HG03066 (cell line): ENCODE measurements around the gene SYTL3.

ENCODE experiments used
- ATAC-seq: cut with Tn5 transposase; IDR thresholded peaks from one replicate; pipeline ENCODE4 v1.9.1; 2021; ENCODE audit warnings: low read depth; ENCODE audit not compliant: unreplicated experiment

The SYTL3 gene

GRCh38 chr6:158769771-158770432, 120.0 kb downstream of the SYTL3 start:
- no peak for ATAC-seq

GRCh38 chr6:158770533-158771330, 120.9 kb downstream of the SYTL3 start:
- no peak for ATAC-seq

DNA sequence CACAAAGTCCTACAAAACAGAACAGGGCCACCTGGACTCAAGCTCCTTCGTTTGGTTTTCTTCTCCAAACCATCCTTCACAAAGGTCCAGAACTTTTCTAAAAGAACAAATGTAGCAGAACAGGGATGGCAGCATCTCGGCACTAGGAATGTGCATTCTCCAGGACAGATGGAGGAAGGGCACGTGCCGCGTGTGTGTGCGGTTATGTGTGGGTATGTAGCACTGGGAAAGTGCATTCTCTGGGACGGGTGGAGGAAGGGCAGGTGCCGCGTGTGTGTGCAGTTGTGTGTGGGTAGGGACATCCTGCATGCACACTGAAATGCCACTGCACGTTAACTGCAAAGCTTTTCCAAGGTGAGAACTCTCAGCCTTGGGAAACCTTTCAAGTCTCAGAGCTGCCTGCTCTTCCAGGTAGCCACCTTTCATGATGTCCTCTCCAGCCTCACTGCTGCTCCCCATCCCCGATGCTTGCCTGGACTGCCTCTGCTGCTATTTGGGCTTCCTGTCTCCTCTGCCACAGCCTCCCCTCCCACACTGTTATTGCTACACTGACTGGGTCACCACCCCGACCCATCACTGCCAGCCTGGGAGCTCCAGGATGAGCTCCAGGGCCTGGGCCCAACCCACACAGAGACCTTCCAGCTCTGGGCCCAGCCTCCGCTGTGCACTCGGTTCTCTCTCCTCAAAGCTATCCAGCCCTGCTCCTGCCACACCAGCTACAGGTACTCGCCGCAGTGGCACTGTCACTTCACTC, 121.7 kb downstream of the SYTL3 start:
- ATAC-seq: no peak

DNA sequence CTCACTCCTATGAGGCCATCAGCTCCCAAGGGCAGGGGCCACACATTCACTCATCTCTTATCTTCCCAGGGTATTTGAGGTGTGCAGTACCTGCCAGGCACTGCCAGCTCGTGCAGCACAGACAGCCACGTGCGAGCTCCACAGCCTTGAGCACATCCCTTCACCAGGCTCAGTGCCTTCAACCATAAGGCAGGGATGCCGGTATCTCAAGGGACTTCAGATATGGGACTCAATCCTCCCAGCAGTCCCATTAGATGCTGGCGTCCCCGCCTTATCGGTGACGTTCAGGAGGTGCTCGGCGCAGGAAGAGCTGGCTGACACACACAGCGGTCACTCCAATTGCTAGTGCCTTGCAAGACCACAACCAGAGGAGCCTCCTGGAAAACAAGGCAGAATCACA, 122.3 kb downstream of the SYTL3 start:
- ATAC-seq: no peak

DNA sequence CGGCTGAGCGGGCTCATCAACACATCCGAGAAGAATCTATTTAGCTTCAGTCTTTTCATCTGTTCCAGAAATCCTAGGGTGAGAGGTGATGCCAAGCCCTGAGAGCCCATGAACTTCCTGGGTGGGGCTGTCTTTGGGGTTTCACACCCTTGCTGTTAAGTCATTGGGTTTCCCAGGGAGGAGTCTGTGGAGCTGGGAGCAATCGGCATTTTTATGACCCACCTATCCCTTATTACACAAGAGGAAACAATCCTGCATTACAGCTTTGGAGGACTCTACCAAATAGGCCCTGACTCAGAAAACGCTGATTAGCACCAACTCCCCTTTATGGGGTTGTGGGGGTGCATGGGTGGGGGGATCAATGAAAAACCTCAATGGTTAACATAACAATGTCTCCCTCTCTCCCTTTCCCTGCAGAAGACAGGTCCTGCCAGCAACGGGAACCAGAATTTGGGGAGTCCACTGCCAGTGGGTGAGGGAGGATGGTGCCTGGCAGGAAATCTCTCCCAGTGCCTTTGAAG, 123.1 kb downstream of the SYTL3 start:
- no peak for ATAC-seq

- no peak for ATAC-seq
These were observed 124.0 kb downstream of the SYTL3 start for GRCh38 chr6:158773581-158774449.

GRCh38 chr6:158774717-158775449, 125.0 kb downstream of the SYTL3 start:
- ATAC-seq: no peak

GRCh38 chr6:158775832-158776231, 126.0 kb downstream of the SYTL3 start:
- no peak for ATAC-seq

- ATAC-seq: no peak
These were observed 126.9 kb downstream of the SYTL3 start for GRCh38 chr6:158776737-158777136.

GRCh38 chr6:158777510-158777909, 127.7 kb downstream of the SYTL3 start:
- no peak for ATAC-seq

GRCh38 chr6:158778005-158778527, 128.2 kb downstream of the SYTL3 start:
- ATAC-seq: no peak

GRCh38 chr6:158780246-158780884, 130.5 kb downstream of the SYTL3 start:
- ATAC-seq: no peak

DNA sequence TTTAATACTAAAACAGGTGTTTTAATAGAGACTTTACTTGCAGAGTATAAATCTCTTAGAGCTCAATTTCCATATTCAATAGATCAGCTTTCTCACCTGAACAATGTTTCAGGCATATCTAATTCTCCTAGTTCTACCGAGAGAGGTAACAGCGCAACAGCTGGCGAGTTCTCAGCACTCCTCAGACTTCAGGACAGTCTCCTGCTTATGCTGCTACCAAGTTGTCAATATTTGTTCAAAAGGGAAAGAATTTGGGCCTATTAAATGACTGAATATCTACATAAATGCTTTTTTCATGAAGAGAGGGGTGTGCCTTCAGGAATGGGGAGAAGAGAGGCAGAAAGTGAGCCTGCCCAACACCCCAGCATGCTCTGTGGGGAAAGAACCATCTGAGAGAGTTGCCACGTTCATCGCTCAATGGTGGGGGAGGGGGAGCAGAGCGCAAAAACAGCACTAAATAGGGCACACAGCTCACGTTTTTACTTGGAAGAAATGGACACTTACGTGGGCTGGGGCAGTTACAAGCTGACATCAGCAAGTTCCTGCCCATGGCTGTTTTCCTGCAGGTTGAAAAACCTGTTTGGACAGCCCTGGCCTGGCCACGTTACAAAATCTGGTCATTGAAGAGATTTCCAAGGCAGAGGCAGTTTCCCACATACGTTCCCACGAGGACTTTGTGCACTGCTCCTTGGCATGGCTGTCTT, 131.3 kb downstream of the SYTL3 start:
- ATAC-seq: no peak

GRCh38 chr6:158781692-158782373, 132.0 kb downstream of the SYTL3 start:
- no peak for ATAC-seq

DNA sequence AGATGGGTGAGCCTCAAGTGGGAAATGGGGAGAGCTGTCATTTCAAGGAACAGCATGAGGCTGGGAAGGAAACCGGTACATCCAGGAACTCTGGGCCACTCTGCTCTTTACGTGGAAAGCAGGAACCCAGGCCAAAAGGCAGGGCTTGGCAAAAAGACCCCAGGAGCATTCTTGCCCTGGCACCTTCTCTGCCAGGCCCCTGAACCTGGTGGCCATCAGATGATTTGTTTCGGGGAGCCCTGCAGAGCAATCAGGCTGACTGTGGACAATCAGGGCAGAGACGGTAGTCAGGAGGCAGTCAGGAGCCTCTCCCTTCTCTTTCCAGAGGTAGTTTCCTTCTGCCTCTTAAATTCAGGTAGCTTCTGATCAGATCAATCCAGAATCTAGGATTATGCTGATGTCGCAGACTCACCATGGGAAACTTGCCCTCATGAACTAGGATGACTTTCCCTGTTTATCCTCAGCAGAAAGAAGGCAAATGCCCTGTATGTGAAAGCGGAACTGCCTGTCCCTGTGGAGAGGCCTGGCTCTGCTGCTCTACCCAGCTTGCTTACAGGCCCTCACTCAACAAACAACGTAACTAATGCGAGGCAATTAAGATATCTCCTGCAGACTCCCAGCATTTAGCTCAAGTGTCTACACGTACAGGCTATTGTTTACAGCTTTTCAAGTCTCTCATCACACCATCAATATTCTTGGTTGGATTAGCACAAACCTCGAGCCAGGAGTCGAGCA, 132.7 kb downstream of the SYTL3 start:
- no peak for ATAC-seq

DNA sequence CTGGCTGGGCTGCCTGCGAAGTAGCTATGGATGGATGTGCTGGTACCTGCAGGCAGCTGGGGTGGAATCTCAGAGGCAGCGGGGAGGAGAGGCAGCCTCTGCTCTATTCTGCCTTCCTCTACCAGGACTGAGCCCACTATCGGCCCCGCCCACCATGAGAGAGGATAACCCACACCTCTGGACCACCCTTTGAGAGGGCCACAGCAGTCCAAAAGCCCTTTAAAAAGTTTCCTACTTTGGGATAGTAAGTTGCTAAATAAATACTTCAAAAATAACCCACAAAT, 133.3 kb downstream of the SYTL3 start:
- ATAC-seq: no peak

GRCh38 chr6:158783851-158784250, 134.0 kb downstream of the SYTL3 start:
- ATAC-seq: no peak
